ENCODE results near the gene RAB31.
A peak's percentile ranks its signal among the peaks of the same experiment; 100 is the strongest.

- TF ChIP-seq CTCF (IDR thresholded peaks at IDR 0.05): no peak
- TF ChIP-seq POLR2A (IDR thresholded peaks at IDR 0.05): no peak
- TF ChIP-seq POLR2AphosphoS5 (IDR thresholded peaks at IDR 0.05): peak in 1 of 3 donors; percentile 38
- TF ChIP-seq EP300 (IDR thresholded peaks at IDR 0.05; ENCODE audit: low read depth): no peak
Measured at GRCh38 chr18:9884090-9884489, 176.0 kb downstream of the RAB31 start.
